ENCODE results near the gene CLK2. TPM values are rescaled to one million over a fixed set of nuclear protein-coding genes. Genes with fewer than 3 reads are reported as not detected.

CLK2 gene
- total RNA-seq, 1 experiment from 2014 or later: 72.6 TPM

DNA sequence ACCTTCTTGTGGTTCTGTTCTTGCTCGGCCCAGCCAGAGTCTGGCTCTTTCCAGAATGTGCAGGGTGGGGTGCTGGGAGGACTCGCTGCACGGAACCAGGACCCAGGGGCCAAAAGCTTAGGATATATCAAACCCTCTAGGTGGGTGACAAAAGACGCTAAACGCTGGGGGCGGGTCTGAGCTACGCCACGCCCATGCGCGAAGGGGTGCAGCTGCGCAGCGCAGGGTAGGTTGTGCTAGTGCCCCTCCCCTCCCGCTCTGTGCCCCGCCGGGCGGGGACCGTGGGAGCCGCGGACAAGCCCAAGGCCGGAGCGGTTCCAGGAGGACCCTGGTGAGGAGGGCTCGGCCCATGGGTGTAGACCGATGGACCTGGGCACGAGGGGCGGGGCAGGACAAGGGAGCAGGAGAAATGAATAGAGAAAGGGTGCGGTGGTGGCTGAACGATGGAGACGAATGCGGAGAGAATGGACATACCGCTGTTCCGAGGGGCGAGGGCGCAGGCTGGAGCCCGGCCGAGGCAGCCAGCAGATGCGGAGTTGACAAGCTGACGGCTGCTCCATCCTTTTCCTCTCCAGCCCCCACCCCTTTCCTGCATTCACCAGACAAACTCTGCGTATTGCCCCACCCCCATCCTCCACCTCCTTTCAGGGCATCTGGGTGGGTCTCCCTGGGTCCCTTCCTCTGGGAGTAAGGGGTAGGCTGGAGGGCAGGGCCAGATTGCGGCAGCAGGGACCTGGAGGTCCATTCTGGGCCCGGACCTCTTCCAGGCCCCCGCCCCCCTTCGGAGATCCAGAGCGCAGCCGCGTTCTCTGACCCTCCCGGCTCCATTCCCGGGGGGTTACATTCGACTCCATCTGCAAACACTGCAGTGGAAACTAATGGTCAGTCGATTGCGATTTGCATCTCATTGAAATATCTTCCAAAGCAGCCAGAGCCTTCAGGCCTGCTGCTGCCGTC, 47.6 kb upstream of the CLK2 start, which contains the start of gene RUSC1:
TSS of gene RUSC1 (plus strand) at position 234 of the 957 bp plus-strand sequence. CDS start 880 bp downstream, outside the sequence.
- ChIA-PET RAD21 (ENCODE audit: low non-redundant PET in 1 of 2, low total read pairs in 2 of 2, uncharacterized antibody in 2 of 2, unreplicated experiment in 2 of 2) (interaction anchor here in 1 of 2 experiments (0.6 kb wide), 1 partner anchor 48 kb away, joined by 3 read pairs; the partner anchor contains the start of gene CLK2), POLR2A (no interaction called here), CTCF (no interaction called here)
- BruUV-seq (replicated peaks): no TSS peak
- Histone ChIP-seq H3K27ac (ENCODE audit: low read depth, low read length) (peak within 1 kb of the TSS; percentile 96; the same call in 1 of the 2 replicates), H3K79me2 (ENCODE audit: insufficient read depth, low read length) (peaks cover 16% of the 10 kb centered on the region; the same call in 1 of the 2 replicates), H3K36me3 (ENCODE audit: control insufficient read depth in 1 of 2, insufficient read depth in 2 of 2, low read length in 2 of 2) (peaks cover 24 to 27% of the 10 kb centered on the region in 2 experiments; a peak in 3 of 4 replicates), H3K4me2 (ENCODE audit: low read length) (0 out of 2 replicates have a peak within 1 kb of the TSS, but pooled peaks have one; percentile 100), H3K4me3 (replicated peaks in 1 of 2; ENCODE audit: low read depth in 1 of 2, low read length in 2 of 2) (no peak within 1 kb of the TSS), H4K20me1 (ENCODE audit: insufficient read depth) (no peaks in the 10 kb centered on the region), H3K4me1 (ENCODE audit: control insufficient read depth in 1 of 2, insufficient read depth in 2 of 2, low read length in 2 of 2) (peaks cover 14 to 25% of the 10 kb centered on the region in 2 experiments), H3K9me3 (ENCODE audit: control insufficient read depth in 1 of 2, insufficient read depth in 1 of 2, low read depth in 1 of 2, low read length in 2 of 2) (no peaks in the 10 kb centered on the region), H3K9ac (ENCODE audit: low read length) (no peak within 1 kb of the TSS), H3K27me3 (ENCODE audit: insufficient read depth, low read length) (no peaks in the 10 kb centered on the region), H2AFZ (ENCODE audit: low read depth, low read length, poor library complexity, severe bottlenecking) (no peak within 1 kb of the TSS), H3K9me2 (ENCODE audit: insufficient read depth) (no peaks in the 10 kb centered on the region)
- no peak for DNase-seq (ENCODE audit: low read depth, low spot score)
- no peak for ATAC-seq
- TF ChIP-seq YY1 (IDR thresholded peaks at IDR 0.05; ENCODE audit: extremely low read depth, insufficient replicate concordance, low read depth, low read length): no peak
- peak; percentile 36; the same call in 1 of the 2 replicates for TF ChIP-seq POLR2AphosphoS5 (IDR thresholded peaks at IDR 0.05; ENCODE audit: low read depth, low read length)
- intact Hi-C loops (cut with micrococcal nuclease): loop anchor here (5.0 to 10.0 kb wide), 2 partner anchors 146 to 271 kb away; partner anchors contain the start of genes KRTCAP2 and TRIM46

GRCh38 chr1:155320252-155320651, 46.9 kb upstream of the CLK2 start:
- BruUV-seq (replicated peaks): no TSS peak
- H4K20me1 ChIP-seq (ENCODE audit: insufficient read depth): no peaks in the 10 kb centered on the region
- H3K9me2 ChIP-seq (ENCODE audit: insufficient read depth): no peaks in the 10 kb centered on the region
- peaks cover 22 to 24% of the 10 kb centered on the region in 2 experiments; a peak in 3 of 4 replicates for H3K36me3 ChIP-seq (ENCODE audit: control insufficient read depth in 1 of 2, insufficient read depth in 2 of 2, low read length in 2 of 2)
- no peak overlapping the region for H2AFZ ChIP-seq (ENCODE audit: low read depth, low read length, poor library complexity, severe bottlenecking)
- peaks cover 8 to 18% of the 10 kb centered on the region in 2 experiments; a peak in 3 of 4 replicates for H3K4me1 ChIP-seq (ENCODE audit: control insufficient read depth in 1 of 2, insufficient read depth in 2 of 2, low read length in 2 of 2)
- H3K4me2 ChIP-seq (ENCODE audit: low read length): no peak overlapping the region
- intact Hi-C loops (cut with micrococcal nuclease): loop anchor here (5.0 to 10.0 kb wide), 2 partner anchors 145 to 272 kb away; partner anchors contain the start of genes KRTCAP2 and TRIM46
- no peak overlapping the region for H3K27ac ChIP-seq (ENCODE audit: low read depth, low read length)
- H3K79me2 ChIP-seq (ENCODE audit: insufficient read depth, low read length): peaks cover 9% of the 10 kb centered on the region; the same call in 1 of the 2 replicates
- H3K9me3 ChIP-seq (ENCODE audit: control insufficient read depth in 1 of 2, insufficient read depth in 1 of 2, low read depth in 1 of 2, low read length in 2 of 2): no peaks in the 10 kb centered on the region
- no peak for ATAC-seq
- no peak overlapping the region for H3K4me3 ChIP-seq (replicated peaks in 1 of 2; ENCODE audit: low read depth in 1 of 2, low read length in 2 of 2)
- H3K27me3 ChIP-seq (ENCODE audit: insufficient read depth, low read length): no peaks in the 10 kb centered on the region
- RAD21 ChIA-PET (ENCODE audit: low non-redundant PET in 1 of 2, low total read pairs in 2 of 2, uncharacterized antibody in 2 of 2, unreplicated experiment in 2 of 2): interaction anchor here in 1 of 2 experiments (0.6 kb wide), 1 partner anchor 47 kb away, joined by 3 read pairs; the partner anchor contains the start of gene CLK2
- CTCF ChIA-PET: no interaction called here
- DNase-seq (ENCODE audit: low read depth, low spot score): no peak
- POLR2A ChIA-PET: no interaction called here
- TF ChIP-seq RAD21 (IDR thresholded peaks at IDR 0.05; ENCODE audit: low read depth) (no peak), SIN3A (IDR thresholded peaks at IDR 0.05; ENCODE audit: low read depth) (no peak), EZH2phosphoT487 (IDR thresholded peaks at IDR 0.05; ENCODE audit: borderline replicate concordance) (no peak), CEBPB (IDR thresholded peaks at IDR 0.05; ENCODE audit: low read depth) (no peak), TCF7L2 (IDR thresholded peaks at IDR 0.05; ENCODE audit: borderline replicate concordance, extremely low read depth, insufficient read depth, insufficient read length) (no peak), YY1 (IDR thresholded peaks at IDR 0.05; ENCODE audit: extremely low read depth, insufficient replicate concordance, low read depth, low read length) (no peak), REST (IDR thresholded peaks at IDR 0.05; ENCODE audit: low read depth) (no peak), JUND (IDR thresholded peaks at IDR 0.05) (no peak), MAX (IDR thresholded peaks at IDR 0.05) (no peak)
- H3K9ac ChIP-seq (ENCODE audit: low read length): no peak overlapping the region
